AG10803 (cell line): ENCODE data around the gene TTLL10.
"Not testable (repeated sequence)": the region's sequence is repeated elsewhere in the genome, so short reads cannot be mapped to it uniquely, and the experiment has no call there.

Source experiments
- DNase-seq: peaks from one replicate; pipeline ENCODE4 v3.0.0; 2010; ENCODE audit warnings: low read depth
- H3K4me3 ChIP-seq: 2 replicates; pipeline ENCODE4 v1.5.1; 2011; ENCODE audit warnings: mild to moderate bottlenecking, low read length, control low read depth
- CTCF ChIP-seq: conservative IDR thresholded peaks from 2 replicates; pipeline ENCODE4 v1.5.1; 2011; ENCODE audit warnings: mild to moderate bottlenecking, low read length, control low read depth, inconsistent platforms

Gene TTLL10

GRCh38 chr1:1169429-1170214 is 4.1 kb upstream of the TTLL10 start:
- no peak for TF ChIP-seq CTCF
- no peak for DNase-seq
- no peak overlapping the region for H3K4me3 ChIP-seq

- no peak overlapping the region for H3K4me3 ChIP-seq
- no peak for DNase-seq
- no peak for TF ChIP-seq CTCF
Observed at GRCh38 chr1:1170215-1171091, 3.2 kb upstream of the TTLL10 start.

GRCh38 chr1:1171161-1171545 is 2.5 kb upstream of the TTLL10 start:
- no peak for DNase-seq
- no peak overlapping the region for H3K4me3 ChIP-seq
- no peak for TF ChIP-seq CTCF

GRCh38 chr1:1171546-1172340 is 1.9 kb upstream of the TTLL10 start:
- TF ChIP-seq CTCF, result no peak
- no peak overlapping the region for H3K4me3 ChIP-seq
- DNase-seq, result no peak

GRCh38 chr1:1173061-1173792 is 453 bp upstream of the TTLL10 start:
- TF ChIP-seq CTCF, result no peak
- DNase-seq, result no peak
- H3K4me3 ChIP-seq, result no peak overlapping the region

GRCh38 chr1:1175221-1176062 is 1.8 kb downstream of the TTLL10 start:
- DNase-seq, result no peak
- TF ChIP-seq CTCF, result no peak
- H3K4me3 ChIP-seq, result no peak overlapping the region

GRCh38 chr1:1176063-1176761 is 2.5 kb downstream of the TTLL10 start:
- not testable (repeated sequence) for DNase-seq, H3K4me3 ChIP-seq
